Neural progenitor cell (in vitro differentiated cells): ENCODE measurements around the gene SDK1. TPM values are rescaled to one million over a fixed set of nuclear protein-coding genes. Genes with fewer than 3 reads are reported as not detected.

Source experiments
- DNase-seq: peaks from one replicate; pipeline ENCODE4 v3.0.0-alpha.2; 2016; ENCODE audit warnings: low spot score
- H2AFZ ChIP-seq: fragments of 200-600 bp; sonication (generic); replicated peaks from 2 replicates; pipeline ENCODE4 v1.6.1; 2016; ENCODE audit warnings: antibody characterized with exemption
- H3F3A ChIP-seq: fragments of 200-600 bp; sonication (generic); 2 replicates; pipeline ENCODE4 v1.6.1; 2016; ENCODE audit warnings: antibody characterized with exemption, low read depth
- H3K27ac ChIP-seq: fragments of 200-600 bp; sonication (generic); 2 replicates; pipeline ENCODE4 v1.5.1; 2016; ENCODE audit warnings: mild to moderate bottlenecking
- H3K27me3 ChIP-seq: fragments of 200-600 bp; sonication (generic); 2 replicates; pipeline ENCODE4 v1.6.1; 2016; ENCODE audit warnings: mild to moderate bottlenecking, moderate library complexity
- H3K36me3 ChIP-seq: fragments of 200-600 bp; sonication (generic); 2 replicates; pipeline ENCODE4 v1.5.1; 2016
- H3K4me1 ChIP-seq: fragments of 200-600 bp; sonication (generic); 2 replicates; pipeline ENCODE4 v1.6.1; 2016; ENCODE audit warnings: mixed run types
- H3K4me2 ChIP-seq: fragments of 200-600 bp; sonication (generic); 2 replicates; pipeline ENCODE4 v1.6.1; 2016
- H3K4me3 ChIP-seq: fragments of 200-600 bp; sonication (generic); 2 replicates; pipeline ENCODE4 v1.5.1; 2016
- H3K79me2 ChIP-seq: fragments of 200-600 bp; sonication (generic); 2 replicates; pipeline ENCODE4 v1.6.1; 2016; ENCODE audit warnings: low read depth
- H3K9ac ChIP-seq: fragments of 200-600 bp; sonication (generic); 2 replicates; pipeline ENCODE4 v1.6.1; 2016
- H3K9me3 ChIP-seq: fragments of 200-600 bp; sonication (generic); 2 replicates; pipeline ENCODE4 v1.5.1; 2016; ENCODE audit warnings: low read depth
- H4K20me1 ChIP-seq: fragments of 200-600 bp; sonication (generic); 2 replicates; pipeline ENCODE4 v1.6.1; 2016; ENCODE audit warnings: low read depth
- H3K27ac Mint-ChIP-seq: 3 replicates; pipeline ENCODE4 v1.8.0; 2021; ENCODE audit warnings: mixed read lengths
- H3K27me3 Mint-ChIP-seq: 2 replicates; pipeline ENCODE4 v1.8.0; 2022; ENCODE audit warnings: low read depth, mild to moderate bottlenecking, inconsistent platforms, moderate library complexity, mixed read lengths; ENCODE audit not compliant: insufficient read depth
- H3K36me3 Mint-ChIP-seq: 3 replicates; pipeline ENCODE4 v1.8.0; 2021; ENCODE audit warnings: mixed read lengths
- H3K4me1 Mint-ChIP-seq: 3 replicates; pipeline ENCODE4 v1.8.0; 2021; ENCODE audit warnings: mixed read lengths
- H3K4me3 Mint-ChIP-seq: 3 replicates; pipeline ENCODE4 v1.8.0; 2021; ENCODE audit warnings: mild to moderate bottlenecking, moderate library complexity, mixed read lengths
- H3K9me3 Mint-ChIP-seq: 3 replicates; pipeline ENCODE4 v1.8.0; 2020; ENCODE audit warnings: mixed read lengths
- CTCF ChIP-seq: fragments of 200-600 bp; sonication (generic); IDR thresholded peaks from 2 replicates; pipeline ENCODE4 v1.5.1; 2017; ENCODE audit warnings: antibody characterized with exemption, mild to moderate bottlenecking
- EZH2 ChIP-seq: fragments of 200-600 bp; sonication (generic); IDR thresholded peaks from 2 replicates; pipeline ENCODE4 v1.6.1; 2017; ENCODE audit warnings: antibody characterized with exemption, mild to moderate bottlenecking, moderate library complexity
- EZH2phosphoT487 ChIP-seq: fragments of 200-600 bp; sonication (generic); IDR thresholded peaks from 2 replicates; pipeline ENCODE4 v1.6.1; 2017; ENCODE audit warnings: antibody characterized with exemption
- total RNA-seq: library from RNA; depleted of rRNA; stranded (reverse); fragments of >200 nt; gene quantifications from 2 replicates; pipeline ENCODE4 v1.2.3, GENCODE V29; 2015; ENCODE audit warnings: low replicate concordance

SDK1 gene
- total RNA-seq, 1 donor from 2014 or later, result 4.9 TPM

- Histone ChIP-seq H3K27ac (no peak overlapping the region), H4K20me1 (no peaks in the 10 kb centered on the region), H3K4me3 (no peak overlapping the region), H3K27me3 (no peaks in the 10 kb centered on the region), H2AFZ (no peak overlapping the region), H3K4me2 (no peak overlapping the region), H3K9ac (no peak overlapping the region), H3K9me3 (no peaks in the 10 kb centered on the region), H3F3A (no peaks in the 10 kb centered on the region), H3K36me3 (no peaks in the 10 kb centered on the region), H3K4me1 (peaks cover 16% of the 10 kb centered on the region), H3K79me2 (no peaks in the 10 kb centered on the region)
- no peak for DNase-seq
- H3K36me3 Mint-ChIP-seq, result peaks cover 11% of the 10 kb centered on the region
- peaks cover 2% of the 10 kb centered on the region for H3K27me3 Mint-ChIP-seq
- H3K9me3 Mint-ChIP-seq, result no peaks in the 10 kb centered on the region
- TF ChIP-seq EZH2phosphoT487, result no peak
- no peak for TF ChIP-seq CTCF
- TF ChIP-seq EZH2, result no peak
- H3K4me1 Mint-ChIP-seq, result peaks cover 40% of the 10 kb centered on the region
- peak overlapping the region; percentile 53 for H3K27ac Mint-ChIP-seq
- H3K4me3 Mint-ChIP-seq, result no peak overlapping the region
Observed at GRCh38 chr7:4134204-4134603, 833.2 kb downstream of the SDK1 start.

- H3K27ac ChIP-seq, result no peak overlapping the region
- H2AFZ ChIP-seq, result no peak overlapping the region
- no peaks in the 10 kb centered on the region for H3K36me3 ChIP-seq
- H3K27me3 ChIP-seq, result no peaks in the 10 kb centered on the region
- peaks cover 43% of the 10 kb centered on the region for H3K4me1 Mint-ChIP-seq
- no peak overlapping the region for H3K4me3 ChIP-seq
- no peak overlapping the region for H3K4me2 ChIP-seq
- DNase-seq, result no peak
- H3K79me2 ChIP-seq, result no peaks in the 10 kb centered on the region
- no peak for TF ChIP-seq EZH2phosphoT487
- TF ChIP-seq EZH2, result no peak
- no peak for TF ChIP-seq CTCF
- H3K9ac ChIP-seq, result no peak overlapping the region
- H3K9me3 Mint-ChIP-seq, result no peaks in the 10 kb centered on the region
- H3K4me1 ChIP-seq, result peaks cover 16% of the 10 kb centered on the region
- H3K4me3 Mint-ChIP-seq, result no peak overlapping the region
- no peaks in the 10 kb centered on the region for H3F3A ChIP-seq
- H4K20me1 ChIP-seq, result no peaks in the 10 kb centered on the region
- peaks cover 13% of the 10 kb centered on the region for H3K36me3 Mint-ChIP-seq
- H3K9me3 ChIP-seq, result no peaks in the 10 kb centered on the region
- peak overlapping the region; percentile 57 for H3K27ac Mint-ChIP-seq
- H3K27me3 Mint-ChIP-seq, result peaks cover 3% of the 10 kb centered on the region
Observed at GRCh38 chr7:4134631-4135030, 833.6 kb downstream of the SDK1 start.

- Histone ChIP-seq H3K9ac (no peak overlapping the region), H3K27ac (no peak overlapping the region), H2AFZ (no peak overlapping the region), H3K9me3 (no peaks in the 10 kb centered on the region), H3K4me3 (no peak overlapping the region), H3K4me1 (peaks cover 22% of the 10 kb centered on the region), H4K20me1 (no peaks in the 10 kb centered on the region), H3K79me2 (no peaks in the 10 kb centered on the region), H3K27me3 (no peaks in the 10 kb centered on the region), H3K4me2 (no peak overlapping the region), H3F3A (no peaks in the 10 kb centered on the region), H3K36me3 (no peaks in the 10 kb centered on the region)
- no peak overlapping the region for H3K4me3 Mint-ChIP-seq
- no peak for TF ChIP-seq EZH2
- TF ChIP-seq CTCF, result no peak
- TF ChIP-seq EZH2phosphoT487, result no peak
- peaks cover 13% of the 10 kb centered on the region for H3K36me3 Mint-ChIP-seq
- H3K9me3 Mint-ChIP-seq, result no peaks in the 10 kb centered on the region
- peaks cover 3% of the 10 kb centered on the region for H3K27me3 Mint-ChIP-seq
- no peak overlapping the region for H3K27ac Mint-ChIP-seq
- peaks cover 48% of the 10 kb centered on the region for H3K4me1 Mint-ChIP-seq
- no peak for DNase-seq
Observed at GRCh38 chr7:4135301-4135700, 834.2 kb downstream of the SDK1 start.
